Measurements from ENCODE around the gene TIAM2.

Gene TIAM2

DNA sequence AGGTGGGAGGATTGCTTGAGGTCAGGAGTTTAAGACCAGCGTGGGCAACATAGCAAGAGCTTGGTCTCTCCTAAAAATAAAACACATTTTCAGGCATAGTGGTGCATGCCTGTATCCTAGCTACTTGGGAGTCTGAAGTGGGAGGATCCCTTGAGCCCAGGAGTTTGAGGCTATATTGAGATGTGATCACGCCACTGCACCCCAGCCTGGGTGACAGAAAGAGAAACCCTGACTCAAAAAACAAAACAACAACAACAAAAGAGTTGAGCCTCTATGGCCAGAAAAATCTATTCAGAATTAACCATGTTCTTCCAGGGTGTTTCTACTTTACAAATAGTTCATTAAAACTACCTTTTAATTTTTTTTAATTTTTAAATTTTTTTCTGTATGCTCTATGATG, 60.6 kb downstream of the TIAM2 start:
- DNase-seq (ENCODE audit: low read depth in 3 of 3, low spot score in 1 of 3): no peak

GRCh38 chr6:155056756-155057155, 61.6 kb downstream of the TIAM2 start:
- DNase-seq (ENCODE audit: low read depth in 3 of 3, low spot score in 1 of 3): no peak

GRCh38 chr6:155061381-155061780, 66.3 kb downstream of the TIAM2 start:
- no peak for DNase-seq (ENCODE audit: low read depth in 3 of 3, low spot score in 1 of 3)

DNA sequence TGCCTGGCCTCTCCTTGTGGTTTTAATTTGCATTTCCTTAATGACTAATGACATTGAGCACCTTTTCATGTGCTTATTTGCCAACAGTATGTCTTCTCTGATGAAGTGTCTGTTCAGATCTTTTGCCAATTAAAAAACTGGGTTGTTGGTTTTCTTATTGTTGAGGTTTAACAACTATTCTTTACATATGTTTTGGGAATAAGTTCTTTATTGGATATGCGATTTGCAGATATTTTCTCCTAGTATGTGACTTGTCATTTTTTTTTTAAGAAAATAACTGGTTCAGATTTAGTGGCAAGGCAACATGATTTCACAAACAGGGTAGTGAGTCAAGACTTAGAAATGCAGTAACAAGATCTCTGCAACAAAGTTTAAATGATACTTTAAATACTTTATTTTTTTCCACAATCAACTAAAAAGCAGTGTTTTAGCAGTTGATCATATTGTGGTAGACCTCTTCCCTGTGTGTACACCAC, 67.8 kb downstream of the TIAM2 start:
- no peak for DNase-seq (ENCODE audit: low read depth in 3 of 3, low spot score in 1 of 3)

GRCh38 chr6:155064303-155064702, 69.2 kb downstream of the TIAM2 start:
- no peak for DNase-seq (ENCODE audit: low read depth in 3 of 3, low spot score in 1 of 3)

- no peak for DNase-seq (ENCODE audit: low read depth in 3 of 3, low spot score in 1 of 3)
These were observed 71.2 kb downstream of the TIAM2 start for GRCh38 chr6:155066361-155066760.

GRCh38 chr6:155066921-155067680, 72.0 kb downstream of the TIAM2 start:
- no peak for DNase-seq (ENCODE audit: low read depth in 3 of 3, low spot score in 1 of 3)

GRCh38 chr6:155067956-155068615, 73.0 kb downstream of the TIAM2 start:
- no peak for DNase-seq (ENCODE audit: low read depth in 3 of 3, low spot score in 1 of 3)

- no peak for DNase-seq (ENCODE audit: low read depth in 3 of 3, low spot score in 1 of 3)
These were observed 74.4 kb downstream of the TIAM2 start for GRCh38 chr6:155069543-155069942.

DNA sequence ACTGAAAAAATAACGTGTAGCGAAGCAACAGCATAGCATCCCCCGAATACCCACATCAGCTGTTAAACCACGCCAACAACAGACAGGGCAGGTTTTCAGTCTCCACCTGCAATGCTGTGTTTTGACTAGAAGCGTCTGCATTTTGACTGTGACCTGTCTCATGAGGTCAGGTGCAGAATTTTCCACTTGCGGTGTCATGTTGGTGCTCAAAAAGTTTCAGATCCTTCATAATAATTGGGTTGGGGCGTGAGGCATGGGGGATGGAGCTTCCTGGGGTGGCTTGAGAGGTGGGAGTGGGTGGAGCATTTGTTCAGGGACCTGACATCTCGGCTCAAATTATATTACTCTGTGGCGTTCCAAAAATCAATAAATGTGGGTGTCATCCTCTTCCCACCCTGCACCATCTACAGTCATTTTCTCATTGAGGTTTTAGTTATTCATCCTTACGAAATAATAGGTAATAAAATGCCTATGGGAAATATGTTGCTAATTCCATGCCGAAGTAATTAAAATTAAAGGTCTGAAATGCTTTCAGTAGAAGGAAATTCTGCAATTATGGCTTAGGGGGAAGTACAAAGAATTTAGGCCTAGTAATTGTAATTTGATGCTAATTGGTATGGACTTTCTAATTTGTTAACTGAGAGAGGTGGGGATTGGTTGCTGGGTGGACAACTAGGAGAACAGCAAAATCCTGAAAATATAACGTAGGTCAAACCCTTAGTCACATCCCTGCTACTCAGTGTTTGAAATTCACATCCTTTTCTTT, 81.0 kb downstream of the TIAM2 start:
- no peak for DNase-seq (ENCODE audit: low read depth in 3 of 3, low spot score in 1 of 3)

- no peak for DNase-seq (ENCODE audit: low read depth in 3 of 3, low spot score in 1 of 3)
These were observed 82.2 kb downstream of the TIAM2 start for GRCh38 chr6:155077331-155077730.

DNA sequence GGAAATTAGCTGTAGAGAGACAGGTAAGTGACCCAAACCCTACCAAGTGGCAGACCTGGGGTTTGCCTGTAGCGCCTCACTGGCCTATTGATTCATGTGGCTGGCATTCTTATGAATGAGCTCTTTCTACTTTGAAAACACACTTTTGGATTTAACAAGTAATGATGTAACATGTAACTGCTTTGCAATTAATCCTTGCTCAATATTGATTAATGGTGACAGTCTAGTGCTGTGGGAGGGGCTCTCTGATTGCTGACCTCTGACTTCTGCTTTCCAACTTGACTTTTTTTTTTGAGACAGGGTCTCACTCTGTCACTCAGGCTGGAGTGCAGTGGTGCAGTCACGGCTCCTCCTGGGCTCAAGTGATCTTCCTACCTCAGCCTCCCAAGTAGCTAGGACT, 82.7 kb downstream of the TIAM2 start:
- DNase-seq (ENCODE audit: low read depth in 3 of 3, low spot score in 1 of 3): no peak

- DNase-seq (ENCODE audit: low read depth in 3 of 3, low spot score in 1 of 3): no peak
These were observed 83.2 kb downstream of the TIAM2 start for GRCh38 chr6:155078331-155078745.

GRCh38 chr6:155079985-155080452, 84.9 kb downstream of the TIAM2 start:
- no peak for DNase-seq (ENCODE audit: low read depth in 3 of 3, low spot score in 1 of 3)

DNA sequence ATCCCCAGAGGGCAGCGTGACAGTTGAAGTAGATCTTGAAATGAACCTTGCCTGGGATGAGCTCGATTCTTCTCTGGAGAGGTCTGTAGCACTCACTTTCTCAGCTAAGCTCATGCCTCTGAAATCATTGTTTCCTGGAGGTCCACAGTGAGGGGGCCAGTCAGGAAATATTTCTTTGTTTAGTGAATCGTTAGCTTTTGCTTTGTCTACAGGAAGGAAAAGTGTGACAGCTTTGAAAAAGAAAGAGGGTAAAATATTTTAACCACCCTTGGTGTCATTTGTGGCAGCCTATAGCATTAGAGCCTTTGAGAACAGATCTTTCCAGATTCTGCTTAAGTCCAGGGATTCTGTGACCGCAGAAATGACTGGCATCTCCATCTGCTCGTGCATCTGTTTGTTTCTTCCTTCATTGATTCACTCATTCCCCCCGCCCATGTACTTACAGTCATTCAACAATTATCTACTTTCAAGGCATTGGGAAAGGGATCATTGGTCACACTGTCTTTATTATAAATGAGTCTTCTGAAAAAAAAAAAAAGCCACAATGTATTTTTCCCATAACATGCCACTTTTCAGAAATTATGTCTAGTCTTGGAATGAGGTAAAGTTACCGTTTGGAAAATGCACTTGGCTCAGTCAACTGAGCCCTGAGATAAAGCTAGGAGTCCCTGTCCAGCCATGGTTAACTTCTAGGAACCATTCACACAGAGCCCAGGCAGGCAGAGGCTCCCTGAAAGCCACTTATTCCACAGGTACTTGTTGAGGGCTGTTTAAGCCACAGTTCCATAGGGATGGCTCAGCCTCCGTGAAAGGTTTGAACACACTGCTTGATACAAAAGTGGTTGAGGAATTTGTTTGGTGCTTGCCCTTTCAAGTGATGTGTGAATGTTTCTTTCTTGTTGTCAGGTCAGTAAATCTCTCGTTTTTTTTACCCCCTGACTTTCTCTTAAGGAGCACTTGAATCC, 86.0 kb downstream of the TIAM2 start:
- DNase-seq (ENCODE audit: low read depth in 3 of 3, low spot score in 1 of 3): no peak

- no peak for DNase-seq (ENCODE audit: low read depth in 3 of 3, low spot score in 1 of 3)
These were observed 89.5 kb downstream of the TIAM2 start for GRCh38 chr6:155084431-155085123.

DNA sequence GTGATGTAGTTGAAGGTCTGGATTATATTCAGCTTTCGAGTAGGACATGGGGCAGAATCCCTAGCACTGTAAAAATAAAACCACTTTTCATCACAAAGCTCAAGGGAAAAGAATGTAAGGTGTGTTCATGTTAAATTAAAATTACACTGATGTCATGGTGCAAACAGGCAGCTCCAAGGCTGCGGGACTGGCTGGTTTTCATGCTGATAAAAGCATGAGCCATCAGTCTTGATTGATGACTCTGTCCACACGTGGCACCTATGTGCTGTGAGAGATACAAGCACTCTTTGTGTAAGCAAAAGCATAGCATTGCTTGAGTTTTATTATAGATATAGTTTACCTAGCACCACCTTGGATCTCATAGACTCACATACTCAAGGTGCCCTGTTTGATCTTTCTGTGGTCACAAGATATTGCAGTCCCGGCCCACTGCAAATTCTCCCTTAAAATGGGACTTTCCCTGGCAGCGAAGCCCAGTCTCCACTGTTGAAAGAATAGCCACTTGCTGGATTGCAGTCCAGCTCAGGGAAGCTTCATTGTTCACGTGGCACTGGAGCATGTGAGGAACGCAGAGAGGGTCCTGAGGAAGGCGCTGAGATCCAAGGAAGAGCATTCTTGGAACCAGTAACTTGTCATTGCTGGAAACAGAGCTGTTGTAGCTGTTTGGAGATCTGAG, 90.6 kb downstream of the TIAM2 start:
- no peak for DNase-seq (ENCODE audit: low read depth in 3 of 3, low spot score in 1 of 3)

DNA sequence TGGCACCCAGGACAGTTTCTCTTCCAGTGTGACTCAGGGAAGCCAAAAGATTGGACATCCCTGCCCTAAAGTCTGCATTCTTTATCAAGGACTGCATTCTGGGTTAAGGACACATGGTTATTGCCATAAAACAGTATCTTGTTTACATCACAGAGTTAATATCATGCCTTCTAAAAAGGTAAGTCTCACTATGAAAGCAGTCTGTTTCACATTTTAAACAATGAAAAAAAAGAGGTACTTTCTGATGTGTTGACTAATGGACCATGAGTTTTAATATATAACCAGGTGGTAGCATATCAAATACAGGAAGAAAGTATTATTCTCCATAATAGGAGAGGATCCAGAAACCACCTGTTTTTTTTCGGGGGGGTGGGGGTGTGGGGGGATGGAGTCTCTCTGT, 93.7 kb downstream of the TIAM2 start:
- DNase-seq (ENCODE audit: low read depth in 3 of 3, low spot score in 1 of 3): no peak

DNA sequence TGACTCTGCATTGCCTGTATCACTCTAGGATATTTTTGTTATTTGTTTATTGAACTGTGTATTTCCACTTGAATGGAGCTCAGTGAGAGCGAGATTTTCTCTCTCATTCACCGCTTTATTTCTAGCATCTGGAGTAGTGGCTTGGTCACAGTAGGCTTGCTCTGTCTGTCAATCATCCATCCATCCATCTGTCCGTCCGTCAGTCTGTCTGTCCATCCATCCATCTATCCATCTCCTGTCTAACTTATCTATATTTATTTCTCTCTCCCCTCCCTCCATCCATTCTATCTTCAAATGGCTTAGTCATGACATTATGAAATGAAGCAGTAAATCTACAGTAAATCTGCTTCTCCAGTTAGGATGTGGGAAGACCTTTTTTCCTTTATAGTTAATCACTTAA, 94.6 kb downstream of the TIAM2 start:
- DNase-seq (ENCODE audit: low read depth in 3 of 3, low spot score in 1 of 3): no peak

- no peak for DNase-seq (ENCODE audit: low read depth in 3 of 3, low spot score in 1 of 3)
These were observed 95.1 kb downstream of the TIAM2 start for GRCh38 chr6:155090166-155090565.

All from stimulated activated CD4-positive, alpha-beta T cell treated with anti-CD3 and anti-CD28 coated beads, TNF-alpha, amount 100 ng/mL, for 1 hour (primary cell).